HG03521 (cell line): Measurements from ENCODE around the gene SPSB1.
"Not testable (repeated sequence)": the region's sequence is repeated elsewhere in the genome, so short reads cannot be mapped to it uniquely, and the experiment has no call there.

Experiments used
- ATAC-seq: cut with Tn5 transposase; IDR thresholded peaks from one replicate; pipeline ENCODE4 v1.9.1; 2021; ENCODE audit warnings: mild to moderate bottlenecking, moderate library complexity; ENCODE audit not compliant: unreplicated experiment

SPSB1 gene

DNA sequence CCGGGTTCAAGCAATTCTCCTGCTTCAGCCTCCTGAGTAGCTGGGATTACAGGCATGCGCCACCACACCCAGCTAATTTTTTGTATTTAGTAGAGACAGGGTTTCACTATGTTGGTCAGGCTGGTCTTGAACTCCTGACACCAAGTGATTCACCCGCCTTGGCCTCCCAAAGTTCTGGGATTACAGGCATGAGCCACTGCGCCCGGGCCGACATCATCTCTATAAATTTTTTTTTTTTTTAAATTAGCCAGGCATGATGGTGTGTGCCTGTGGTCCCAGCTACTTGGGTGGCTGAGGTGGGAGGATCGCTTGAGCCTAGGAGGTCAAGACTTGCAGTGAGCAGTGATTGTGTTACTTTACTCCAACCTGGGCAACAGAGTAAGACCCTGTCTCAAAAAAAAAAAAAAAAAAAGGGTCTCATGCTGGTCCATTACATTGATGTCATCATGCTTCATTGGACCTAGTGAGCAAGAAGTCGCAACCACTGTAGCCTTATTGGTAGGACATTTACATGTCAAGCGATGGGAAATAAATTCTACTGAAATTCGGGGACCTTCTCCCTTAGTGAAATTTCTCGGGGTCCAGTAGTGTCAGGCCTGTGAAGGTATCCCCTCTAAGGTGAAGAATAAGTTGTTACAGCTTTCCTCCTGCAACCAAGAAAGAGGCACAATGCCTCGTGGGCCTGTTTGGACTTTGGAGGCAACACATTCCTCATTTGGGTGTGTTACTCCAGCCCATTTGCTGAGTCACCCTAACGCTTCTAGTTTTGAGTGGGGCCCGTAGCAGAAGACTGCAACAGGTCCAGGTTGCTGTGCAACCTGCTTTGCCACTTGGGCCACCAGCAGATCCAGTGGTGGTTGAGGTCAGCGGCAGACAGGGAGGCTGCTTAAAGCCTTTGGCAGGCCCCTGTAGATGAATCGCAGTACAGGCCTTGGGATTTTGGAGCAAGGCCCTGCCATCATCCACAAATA lies 7.2 kb downstream of the SPSB1 start:
- ATAC-seq = not testable (repeated sequence)

DNA sequence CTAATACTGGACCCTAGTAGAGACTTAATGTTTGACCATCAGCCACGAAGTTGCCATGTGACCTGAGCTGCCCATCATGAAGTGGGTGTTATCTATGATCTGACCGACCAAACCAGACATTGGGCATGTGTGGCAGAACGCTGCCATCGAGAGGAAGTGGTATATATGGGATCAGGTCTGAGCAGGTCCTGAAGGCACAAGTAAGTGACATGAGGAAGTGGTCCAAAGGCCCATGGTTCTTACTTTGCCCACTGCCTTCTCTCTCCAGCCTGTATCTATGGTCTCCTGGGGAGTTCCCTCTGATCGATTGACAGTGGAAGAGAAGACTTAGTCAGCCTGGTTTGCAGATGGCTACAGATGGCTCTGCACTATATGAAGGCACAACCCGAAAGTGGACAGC lies 7.9 kb downstream of the SPSB1 start:
- no peak for ATAC-seq

DNA sequence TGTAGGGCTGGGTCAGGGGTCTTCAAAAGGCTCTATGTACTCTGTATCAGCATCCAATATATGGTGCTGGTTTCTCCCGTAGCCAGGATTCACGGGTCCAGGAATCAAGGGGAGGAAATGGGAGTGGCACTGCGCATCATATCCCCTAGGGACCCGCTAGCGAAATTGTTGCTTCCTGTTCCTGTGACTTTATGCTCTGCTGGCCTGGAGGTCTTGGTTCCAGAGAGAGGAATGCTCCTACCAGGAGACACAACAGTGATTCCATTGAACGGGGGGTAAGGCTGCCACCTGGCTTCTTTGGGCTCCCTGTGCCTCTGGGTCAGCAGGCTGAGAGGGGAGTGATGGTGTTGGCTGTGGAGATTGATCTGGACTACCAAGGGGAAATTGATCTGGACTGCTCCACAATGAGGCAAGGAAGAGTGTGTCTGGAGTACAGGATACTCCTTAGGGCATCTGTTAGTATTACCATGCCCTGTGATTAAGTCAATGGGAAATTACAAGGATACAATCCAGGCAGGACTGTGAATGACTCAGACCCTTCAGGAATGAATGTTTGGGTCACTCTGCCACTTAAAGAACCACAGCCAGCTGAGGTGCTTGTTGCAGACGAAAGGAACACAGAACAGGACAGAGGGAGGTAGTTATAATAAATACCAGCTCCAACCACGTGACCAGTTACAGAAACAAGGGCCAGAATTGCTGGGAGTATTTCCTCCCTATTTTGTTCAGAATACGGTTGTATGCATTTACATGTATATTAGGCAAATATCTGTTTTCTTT lies 10.2 kb downstream of the SPSB1 start:
- ATAC-seq = no peak

DNA sequence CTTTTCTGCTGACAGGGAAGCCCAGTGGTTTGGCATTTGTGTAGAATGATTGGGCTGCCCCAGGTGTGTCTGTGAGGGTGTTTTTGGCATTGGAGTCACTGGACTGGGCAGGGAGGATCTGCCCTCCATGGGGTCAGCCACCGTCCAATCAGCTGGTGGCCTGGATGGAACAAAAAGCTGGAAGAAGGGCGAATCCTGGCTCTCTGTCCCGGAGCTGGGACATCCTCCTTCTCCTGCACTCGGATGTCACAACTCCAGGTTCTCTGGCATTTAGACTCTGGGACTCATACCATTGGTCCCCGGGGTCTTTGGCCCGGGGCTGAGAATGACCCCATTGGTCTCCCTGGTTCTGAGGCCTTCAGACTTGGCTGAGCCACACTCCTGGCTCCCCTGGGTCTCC lies 11.2 kb downstream of the SPSB1 start:
- ATAC-seq = no peak

DNA sequence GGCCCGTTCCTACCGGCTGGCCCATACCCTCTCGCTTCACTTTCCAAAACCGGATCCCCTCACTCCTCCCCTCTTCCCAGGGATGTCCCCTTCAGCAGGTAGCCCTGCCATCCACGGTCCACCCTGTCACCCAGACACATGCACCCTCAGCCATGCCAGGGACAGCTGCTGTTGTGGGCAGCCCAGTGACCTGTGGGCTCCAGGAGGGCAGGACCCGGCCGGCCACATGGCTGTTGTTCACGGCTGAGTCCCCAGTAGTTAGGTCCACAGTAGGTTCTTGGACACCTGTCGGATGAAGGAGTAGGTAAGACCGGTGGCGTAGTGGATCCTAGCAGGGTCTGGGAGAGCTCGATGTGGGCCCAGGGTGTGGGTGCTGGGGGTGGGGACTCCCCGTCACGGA lies 12.5 kb downstream of the SPSB1 start:
- no peak for ATAC-seq

DNA sequence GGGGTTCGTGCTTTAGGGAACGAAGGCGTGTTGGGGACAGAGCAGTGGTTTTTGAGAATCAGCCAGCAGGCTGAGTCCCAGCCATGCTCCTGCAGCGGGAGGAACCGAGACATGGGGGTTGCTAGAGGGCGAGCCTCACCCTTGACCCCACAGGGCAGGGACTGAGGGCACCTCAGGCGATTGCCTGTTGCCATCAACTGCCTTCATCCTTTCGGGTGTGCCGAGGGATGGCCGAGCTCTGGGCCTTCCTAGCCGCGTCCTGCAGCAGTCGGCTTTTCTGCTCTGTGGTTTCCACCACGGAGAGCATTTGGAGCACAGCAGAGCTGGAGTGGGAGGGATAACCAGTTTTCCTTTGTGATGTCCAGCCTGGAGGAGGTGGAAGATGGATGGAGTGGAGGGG lies 13.3 kb downstream of the SPSB1 start:
- no peak for ATAC-seq

DNA sequence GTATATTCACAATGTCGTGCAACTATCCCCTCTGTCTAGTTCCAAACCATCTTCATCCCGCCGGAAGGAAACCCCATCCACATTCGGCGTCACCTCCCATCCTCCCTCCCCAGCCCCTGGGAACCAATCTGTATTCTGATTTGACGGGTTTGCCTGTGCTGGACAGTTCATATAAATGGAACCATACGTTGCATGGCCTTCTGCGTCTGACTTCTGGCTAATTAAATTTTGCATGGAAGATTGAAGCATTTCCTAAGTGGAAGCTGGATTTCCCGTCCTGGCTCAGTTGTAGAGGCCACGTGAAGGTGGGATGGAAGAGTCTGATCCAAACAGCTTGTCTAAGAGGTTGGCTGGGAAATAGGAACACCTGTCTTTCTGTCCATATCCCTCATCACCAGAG lies 14.6 kb downstream of the SPSB1 start:
- no peak for ATAC-seq

DNA sequence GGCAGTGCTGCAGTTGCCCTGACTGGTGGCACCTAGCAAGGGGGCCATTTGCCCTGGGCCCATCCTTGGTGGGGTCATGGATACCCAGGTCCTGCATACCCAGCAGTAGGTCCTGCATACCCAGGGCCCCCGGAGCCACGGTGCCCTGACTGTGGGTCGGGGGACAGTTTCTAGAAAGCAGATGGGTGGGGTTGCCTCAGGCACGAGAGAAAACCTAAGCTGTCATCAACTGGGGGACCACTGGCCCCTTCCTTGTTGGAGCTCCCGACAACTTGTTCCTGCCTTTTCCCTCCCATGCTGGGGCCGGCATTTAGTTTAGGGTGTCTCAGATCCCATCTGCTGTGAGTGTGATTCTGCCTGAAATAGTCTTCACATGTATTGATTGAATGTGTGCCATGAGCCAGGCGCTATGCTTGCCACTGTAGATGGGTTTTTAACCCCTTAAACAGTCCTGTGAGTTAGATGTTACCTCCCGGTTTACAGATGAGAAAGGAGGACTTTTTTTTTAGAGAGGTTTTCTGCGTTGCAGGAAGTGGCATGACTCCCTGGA lies 15.6 kb downstream of the SPSB1 start:
- ATAC-seq = no peak

DNA sequence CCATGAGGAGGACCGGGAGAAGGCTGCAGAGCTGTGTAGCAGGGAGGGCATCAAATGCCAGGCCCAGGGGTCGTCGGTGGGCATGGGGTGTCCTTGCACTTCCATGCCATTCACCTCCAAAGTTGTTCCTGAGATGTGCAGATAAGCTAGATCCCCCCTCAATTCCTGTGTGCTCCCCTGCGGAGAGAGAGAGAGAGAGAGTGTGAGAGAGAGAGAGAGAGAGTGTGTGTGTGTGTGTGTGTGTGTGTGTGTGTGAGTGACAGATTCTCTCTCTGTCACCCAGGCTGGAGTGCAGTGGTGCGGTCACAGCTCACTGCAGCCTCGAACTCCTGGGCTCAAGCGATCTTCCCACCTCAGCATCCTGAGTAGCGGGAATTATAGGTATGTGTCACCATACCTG lies 16.4 kb downstream of the SPSB1 start:
- ATAC-seq = no peak

DNA sequence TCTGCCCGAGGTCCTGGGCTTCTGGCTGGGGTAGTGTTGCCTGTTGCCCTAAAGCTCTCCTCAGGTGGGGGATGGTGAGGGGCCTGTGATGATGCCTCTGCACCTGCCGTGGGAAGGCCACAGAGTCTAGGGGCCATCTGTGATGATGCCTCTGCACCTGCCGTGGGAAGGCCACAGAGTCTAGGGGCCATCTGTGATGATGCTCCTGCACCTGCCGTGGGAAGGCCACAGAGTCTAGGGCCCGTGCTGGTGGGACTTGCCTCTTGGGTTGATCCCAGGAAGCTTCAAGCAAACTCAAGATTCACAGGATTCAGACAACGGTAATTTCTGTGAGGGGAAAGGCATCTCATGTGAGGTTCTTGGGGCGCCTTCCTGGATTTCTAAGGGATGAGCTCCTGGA lies 17.3 kb downstream of the SPSB1 start:
- ATAC-seq = no peak

DNA sequence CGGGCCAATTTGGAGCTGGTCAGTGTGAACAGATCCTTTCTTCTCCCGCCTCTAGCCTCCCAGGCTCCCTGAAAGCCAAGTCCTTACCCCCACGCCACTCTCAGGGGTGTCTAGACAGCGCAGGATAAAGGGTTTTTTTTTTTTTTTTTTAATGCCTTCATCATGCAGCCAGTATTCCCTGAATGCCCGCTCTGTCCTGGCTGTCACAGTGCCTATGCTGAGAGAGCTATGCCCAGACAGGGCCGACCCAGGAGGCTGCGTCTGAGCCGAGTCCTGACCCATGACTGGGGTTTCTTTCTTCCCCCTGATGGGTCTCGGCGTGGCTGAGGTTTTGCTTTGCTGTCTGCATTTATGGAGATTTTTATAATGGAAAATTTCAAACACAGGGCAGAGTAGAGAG lies 18.3 kb downstream of the SPSB1 start:
- no peak for ATAC-seq

DNA sequence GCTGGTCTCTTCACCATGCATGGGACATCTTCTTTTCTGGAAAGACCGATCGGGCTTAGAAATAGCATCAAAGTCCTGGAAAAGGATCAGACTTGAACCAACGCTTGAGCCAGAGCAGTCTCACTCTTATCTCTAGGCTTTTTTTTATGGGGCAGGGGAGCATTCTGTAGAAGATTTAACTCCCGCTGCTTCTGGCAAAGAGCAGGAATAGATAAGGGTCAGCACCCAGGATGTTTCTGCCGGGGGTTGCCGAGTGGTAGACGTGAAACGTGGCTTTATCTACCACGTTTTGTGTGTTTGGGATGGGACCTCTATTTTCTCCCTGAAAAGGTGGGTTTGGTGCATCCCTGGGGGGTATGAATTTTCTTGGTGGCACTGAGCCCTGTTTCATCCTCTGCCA lies 18.8 kb downstream of the SPSB1 start:
- ATAC-seq = no peak

DNA sequence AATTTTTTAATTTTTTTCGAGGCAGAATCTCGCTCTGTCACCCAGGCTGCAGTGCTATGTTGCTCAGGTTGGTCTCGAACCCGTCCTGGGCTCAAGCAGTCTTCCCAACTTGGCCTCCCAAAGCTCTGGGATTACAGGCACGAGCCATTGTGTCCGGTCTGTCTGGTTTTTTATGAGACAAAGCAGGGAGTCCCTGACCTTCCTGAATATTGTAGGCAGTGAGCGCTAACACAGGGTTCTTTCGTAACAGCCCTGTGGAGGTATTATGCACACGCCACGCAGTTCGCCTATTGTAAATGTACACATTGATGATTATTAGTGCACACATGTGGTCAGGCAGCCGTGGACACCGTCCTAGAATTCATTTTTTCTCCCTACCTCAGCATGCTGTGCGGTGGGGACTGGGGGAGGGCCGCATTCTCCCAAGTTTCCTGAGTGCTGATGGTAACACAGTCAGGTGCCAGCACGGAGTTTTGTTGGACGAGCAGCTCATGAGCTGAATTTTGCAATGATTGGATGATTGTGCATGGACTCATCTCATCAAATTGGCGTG lies 19.6 kb downstream of the SPSB1 start:
- no peak for ATAC-seq

DNA sequence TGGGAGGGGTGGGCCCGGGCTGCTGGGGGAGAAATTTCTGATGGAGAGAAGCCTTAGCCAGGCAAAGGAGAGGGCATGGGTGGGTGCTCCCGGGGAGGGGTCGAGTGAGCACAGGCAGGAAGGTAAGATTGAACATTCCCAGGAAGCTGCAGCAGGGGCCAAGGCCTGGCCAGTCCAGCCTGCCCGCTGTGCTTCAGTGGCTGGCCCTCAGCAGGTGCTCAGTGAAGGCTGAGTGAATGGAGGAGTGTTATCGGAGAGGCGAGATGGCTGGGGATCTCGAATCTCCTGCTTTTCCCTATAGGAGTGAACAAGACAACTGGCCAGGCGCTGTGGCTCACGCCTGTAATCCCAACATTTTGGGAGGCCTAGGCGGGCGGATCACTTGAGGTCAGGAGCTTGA lies 20.9 kb downstream of the SPSB1 start:
- ATAC-seq = no peak

DNA sequence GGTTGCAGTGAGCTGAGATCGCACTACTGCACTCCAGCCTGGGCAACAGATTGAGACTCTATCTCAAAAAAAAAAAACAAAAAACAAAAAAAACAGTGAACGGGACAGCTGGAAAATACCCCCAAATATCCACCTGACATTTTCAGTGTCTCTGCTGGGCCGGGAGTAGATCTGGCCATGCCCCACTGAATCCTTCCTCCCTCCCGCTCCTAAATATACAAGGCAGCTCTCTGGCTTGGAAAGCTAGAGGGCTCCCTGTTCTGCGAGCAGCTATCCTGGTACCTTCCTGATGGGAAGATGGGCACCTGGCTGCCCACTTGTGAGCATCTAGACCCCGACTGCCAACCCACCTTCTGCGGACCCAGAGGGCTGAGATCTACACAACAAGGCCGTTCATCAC lies 21.4 kb downstream of the SPSB1 start:
- no peak for ATAC-seq

DNA sequence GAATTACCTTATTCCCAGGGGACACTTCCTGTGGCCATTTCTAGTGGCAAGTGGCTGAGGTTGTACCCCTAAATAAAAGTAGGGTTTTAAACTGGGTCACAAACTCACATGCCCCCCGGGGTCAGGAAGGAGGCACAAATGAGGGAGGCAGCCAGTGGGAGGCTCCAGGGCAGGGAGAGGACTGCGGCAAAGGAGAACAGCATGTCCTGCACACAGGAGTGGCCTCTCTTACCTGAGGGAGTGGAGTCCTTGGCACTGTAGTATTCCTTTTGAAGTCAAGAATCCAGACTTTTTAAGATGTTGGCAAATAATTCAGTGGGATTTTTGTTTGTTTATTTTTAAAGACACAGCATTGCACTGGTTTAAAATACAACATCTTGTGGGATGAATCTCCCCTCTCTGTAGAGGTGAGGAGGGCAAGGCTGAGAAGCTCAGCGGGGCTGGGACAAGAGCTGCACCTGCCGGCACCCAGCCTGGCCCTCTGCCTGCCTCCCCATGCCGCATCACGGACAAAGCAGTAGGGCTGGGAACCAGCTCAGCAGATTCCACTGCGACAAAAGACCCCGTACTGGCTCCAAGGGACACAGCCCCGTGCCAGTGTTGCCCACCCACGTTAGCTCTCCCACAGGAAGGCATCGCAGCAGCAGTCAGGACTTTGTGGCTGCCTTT lies 22.2 kb downstream of the SPSB1 start:
- ATAC-seq = no peak

DNA sequence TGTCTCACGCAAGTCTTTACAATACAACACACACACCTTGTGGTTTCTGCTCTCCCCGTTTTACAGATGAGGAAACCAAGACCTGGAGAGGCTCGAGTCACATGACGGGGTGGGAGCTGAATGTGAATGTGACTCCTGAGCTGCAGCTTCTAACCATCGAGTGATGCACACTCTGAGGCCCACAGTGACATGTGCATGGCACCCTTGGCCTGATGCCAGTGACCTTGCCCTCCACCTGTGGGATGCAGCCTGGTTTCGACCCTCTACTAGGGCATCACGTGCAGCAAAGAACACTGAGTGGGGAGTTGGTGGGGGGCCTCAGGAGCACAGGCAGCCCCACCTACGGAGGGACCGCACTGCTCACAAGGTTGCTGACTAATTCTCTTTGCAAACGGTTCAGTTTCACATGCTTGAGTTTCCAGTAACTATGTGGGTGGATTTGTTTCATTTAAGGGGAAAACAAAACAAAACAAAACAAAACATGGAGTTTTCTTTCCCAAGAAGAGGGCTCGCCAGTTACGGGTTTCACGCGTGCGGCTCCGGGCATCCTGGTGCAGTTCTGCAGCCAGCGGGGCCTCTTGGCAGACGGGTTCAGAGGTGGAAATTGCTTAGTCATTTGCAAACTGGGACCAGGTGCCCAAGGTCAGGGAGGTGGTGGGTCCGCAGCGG lies 22.9 kb downstream of the SPSB1 start:
- no peak for ATAC-seq

DNA sequence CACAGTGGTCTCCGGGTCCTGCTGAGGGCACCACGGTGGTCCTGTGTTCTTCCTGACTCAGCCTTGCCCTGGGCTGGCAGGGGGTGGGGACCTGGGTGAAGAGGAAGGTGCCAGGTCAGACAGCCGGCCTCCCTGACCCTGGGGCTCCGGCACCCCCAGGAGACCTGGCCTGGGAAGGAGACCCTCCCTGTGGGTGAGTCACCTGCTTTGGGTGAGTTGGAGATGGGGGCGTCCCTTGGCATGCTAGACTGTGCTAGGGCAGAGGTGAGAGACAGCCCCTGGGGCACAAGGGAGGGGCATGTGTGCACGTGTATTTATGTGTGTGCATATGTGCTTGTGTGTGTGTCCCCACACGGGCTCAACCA lies 23.4 kb downstream of the SPSB1 start:
- ATAC-seq = no peak

DNA sequence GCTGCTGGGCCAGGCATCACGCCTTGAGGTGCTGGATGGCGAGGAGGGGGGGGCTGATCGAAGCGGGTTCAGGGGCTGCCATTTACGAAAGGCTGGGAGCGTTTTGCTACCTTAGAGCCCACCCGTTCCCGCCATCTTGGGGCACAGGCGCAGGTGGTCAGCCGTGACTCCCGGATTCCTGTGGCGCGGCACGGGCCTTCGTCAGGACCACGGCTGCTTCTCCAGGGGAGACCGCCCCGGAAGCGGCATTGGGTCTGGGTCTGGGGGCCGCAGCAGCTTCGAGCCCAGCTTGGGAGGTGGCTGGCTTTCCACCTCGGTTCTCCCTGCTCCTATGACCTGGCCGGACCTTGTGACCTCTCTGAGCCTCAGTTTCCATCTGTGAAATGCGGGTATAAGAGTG lies 23.8 kb downstream of the SPSB1 start:
- no peak for ATAC-seq

DNA sequence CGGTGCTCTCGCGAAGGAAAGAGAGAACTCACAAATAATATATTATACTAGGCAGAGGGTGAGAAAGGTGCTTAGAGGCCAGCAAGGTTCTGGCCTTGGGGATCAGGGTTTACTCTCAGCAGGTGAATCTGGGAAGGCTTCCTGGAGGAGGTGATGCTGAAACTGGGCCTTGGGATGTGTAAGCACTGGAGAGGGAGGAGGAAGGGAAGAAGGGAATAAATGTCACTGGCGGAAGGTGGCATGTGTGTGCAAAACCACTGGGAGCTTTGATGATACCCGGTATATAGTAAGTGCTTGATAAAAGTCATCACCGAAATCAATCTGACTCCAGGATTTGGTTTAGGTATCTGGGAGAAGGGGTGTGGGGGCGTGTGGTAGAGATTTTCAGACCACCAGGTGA lies 24.4 kb downstream of the SPSB1 start:
- no peak for ATAC-seq
